Naive B cell (primary cell): ENCODE measurements around the gene FOXG1. TPM values are rescaled to one million over a fixed set of nuclear protein-coding genes. Genes with fewer than 3 reads are reported as not detected.

Experiments used
- ATAC-seq, 2 donors: fragments of 150-1000 bp; cut with Tn5 transposase; 2 replicates each; pipeline ENCODE4 v1.10.0; 2021; ENCODE audit warnings: low read depth in 2 of 2, mild to moderate bottlenecking in 2 of 2, moderate library complexity in 2 of 2
- DNase-seq: peaks from one replicate; pipeline ENCODE4 v3.0.0; 2022
- H3K27ac Mint-ChIP-seq, 6 donors: one replicate each; pipeline ENCODE4 v1.8.0; 2020 to 2022; ENCODE audit warnings: mild to moderate bottlenecking in 6 of 6, mixed read lengths in 6 of 6, moderate library complexity in 5 of 6, inconsistent platforms in 2 of 6
- H3K27me3 Mint-ChIP-seq, 3 donors: one replicate each; pipeline ENCODE4 v1.8.0; 2021 to 2022; ENCODE audit warnings: mixed read lengths in 3 of 3, mild to moderate bottlenecking in 1 of 3
- H3K36me3 Mint-ChIP-seq, 2 donors: one replicate each; pipeline ENCODE4 v1.8.0; 2020 to 2022; ENCODE audit warnings: mixed read lengths in 2 of 2, inconsistent platforms in 1 of 2, mild to moderate bottlenecking in 1 of 2
- H3K4me1 Mint-ChIP-seq, 3 donors: one replicate each; pipeline ENCODE4 v1.8.0; 2020 to 2022; ENCODE audit warnings: mixed read lengths in 3 of 3, inconsistent platforms in 1 of 3, mild to moderate bottlenecking in 1 of 3, moderate library complexity in 1 of 3
- H3K4me3 Mint-ChIP-seq, 8 donors: one replicate each; pipeline ENCODE4 v1.8.0; 2020 to 2022; ENCODE audit warnings: mild to moderate bottlenecking in 8 of 8, mixed read lengths in 8 of 8, moderate library complexity in 8 of 8, inconsistent platforms in 2 of 8
- H3K9me3 Mint-ChIP-seq, 7 donors: one replicate each; pipeline ENCODE4 v1.8.0; 2020 to 2022; ENCODE audit warnings: mixed read lengths in 7 of 7, mild to moderate bottlenecking in 5 of 7, inconsistent platforms in 2 of 7, moderate library complexity in 1 of 7
- polyA plus RNA-seq, 6 donors: library from polyadenylated mRNA; unstranded; fragments of 300-500 nt; fragmentation: Illumina TruSeq; gene quantifications; one replicate each; pipeline ENCODE4 v1.2.3, GENCODE V29; 2021; ENCODE audit warnings: low read depth in 6 of 6

The FOXG1 gene
- polyA plus RNA-seq, 6 donors from 2014 or later: not detected

DNA sequence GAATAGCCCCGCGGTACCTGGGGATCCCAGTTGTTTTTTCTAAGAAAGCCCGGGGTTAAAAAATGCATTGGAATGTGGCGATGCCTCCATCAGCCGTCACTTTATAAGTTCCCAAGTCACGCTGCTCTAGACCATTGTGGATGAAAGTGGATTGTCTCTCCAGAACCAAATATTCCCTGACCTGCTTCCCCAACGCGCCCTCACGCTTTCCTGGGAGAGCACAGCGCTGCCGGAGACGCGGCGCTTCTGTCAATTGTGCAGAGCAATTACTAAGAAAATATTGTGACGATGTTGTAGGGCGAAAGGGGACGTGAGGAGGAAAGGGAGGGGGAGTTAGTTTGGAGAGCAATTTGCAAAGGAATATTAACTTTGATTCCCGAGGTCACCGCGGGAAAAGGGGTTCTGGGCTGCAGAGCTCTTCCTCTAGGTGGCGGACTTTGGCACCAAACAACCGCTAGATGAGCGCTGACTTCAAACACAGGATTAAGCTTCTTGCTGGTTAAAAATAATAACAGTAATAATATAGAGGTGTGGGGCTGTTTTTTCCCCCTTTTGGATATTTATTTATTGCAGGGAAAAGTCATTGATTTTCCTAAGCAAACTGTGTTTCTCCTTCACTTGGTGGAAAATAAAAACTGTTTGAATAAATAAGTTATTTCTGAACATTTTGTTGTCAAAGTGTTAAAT is 9.6 kb upstream of the FOXG1 start:
- peaks cover 0 to 17% (median 6%) of the 10 kb centered on the region in 7 donors for H3K9me3 Mint-ChIP-seq
- H3K4me3 Mint-ChIP-seq: no peak overlapping the region
- peaks cover 79 to 87% (median 81%) of the 10 kb centered on the region in 3 donors for H3K27me3 Mint-ChIP-seq

DNA sequence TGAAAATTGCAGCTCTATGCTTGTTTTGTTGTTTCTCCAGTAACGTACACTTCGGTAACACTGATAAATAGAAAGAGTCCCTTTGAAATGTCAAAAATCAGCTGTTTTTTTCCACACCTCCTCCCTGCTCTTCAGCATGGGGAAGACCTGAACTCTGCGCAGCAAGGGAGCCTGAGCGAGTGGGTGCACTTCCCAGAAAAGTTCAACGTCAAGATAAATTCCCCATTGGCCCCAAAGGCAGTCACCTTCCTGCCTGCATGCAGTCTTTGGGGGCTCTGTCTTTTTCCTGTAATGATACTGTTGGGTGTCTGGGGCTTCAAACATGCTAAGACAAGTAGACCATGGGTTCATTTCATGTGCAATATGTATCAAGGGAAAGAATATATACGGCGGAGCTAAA is 8.8 kb upstream of the FOXG1 start:
- Mint-ChIP-seq H3K9me3 (peaks cover 3 to 21% (median 6%) of the 10 kb centered on the region in 7 donors), H3K27ac (no peak overlapping the region), H3K4me1 (peaks cover 0 to 9% (median 7%) of the 10 kb centered on the region in 3 donors), H3K27me3 (peaks cover 79 to 91% (median 87%) of the 10 kb centered on the region in 3 donors), H3K4me3 (peak overlapping the region in 1 of 8 donors; percentile 22), H3K36me3 (peaks cover 0 to 14% of the 10 kb centered on the region in 2 donors)
- no peak for ATAC-seq
- no peak for DNase-seq

More for the DNA sequence above, 9.6 kb upstream of the FOXG1 start:
- H3K27ac Mint-ChIP-seq: peak overlapping the region in 1 of 6 donors; percentile 7
- ATAC-seq (no peak), DNase-seq (no peak)
- peaks cover 0 to 9% (median 7%) of the 10 kb centered on the region in 3 donors for H3K4me1 Mint-ChIP-seq
- peaks cover 0 to 13% of the 10 kb centered on the region in 2 donors for H3K36me3 Mint-ChIP-seq

DNA sequence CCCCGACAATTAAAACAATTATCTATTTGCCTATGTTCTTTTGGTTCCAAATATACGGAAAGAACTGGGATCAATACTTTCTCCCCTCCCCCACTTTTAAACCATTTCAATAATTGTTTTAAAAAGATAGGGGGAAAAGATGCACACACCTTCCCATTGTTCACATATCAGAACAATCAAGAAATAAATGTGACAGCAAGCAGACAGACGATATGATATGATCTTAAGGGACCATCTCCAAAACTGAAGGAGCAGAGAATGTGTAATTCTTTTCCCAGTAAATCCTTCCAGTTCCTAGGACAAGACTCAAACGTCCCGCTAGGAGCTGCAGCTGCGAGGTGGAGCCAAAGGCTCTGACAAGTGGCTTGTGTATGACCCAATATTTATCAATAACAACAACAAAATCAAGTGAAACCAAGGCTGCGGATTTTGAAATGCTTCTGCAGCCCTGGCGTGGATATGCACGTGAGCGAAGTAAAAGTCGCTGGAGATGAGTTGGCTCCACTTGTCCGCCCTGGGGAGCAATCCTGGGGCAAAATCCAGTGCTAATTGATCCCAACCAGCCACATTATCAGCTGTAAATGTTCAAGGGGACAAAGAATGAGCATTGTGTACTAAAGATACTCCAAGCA is 8.2 kb upstream of the FOXG1 start:
- no peak for ATAC-seq
- Mint-ChIP-seq H3K4me1 (peaks cover 0 to 9% (median 7%) of the 10 kb centered on the region in 3 donors), H3K27me3 (peaks cover 79 to 90% (median 83%) of the 10 kb centered on the region in 3 donors), H3K36me3 (peaks cover 0 to 14% of the 10 kb centered on the region in 2 donors), H3K27ac (peak overlapping the region in 2 of 6 donors; percentile 8 to 84), H3K4me3 (peak overlapping the region in 1 of 8 donors; percentile 19), H3K9me3 (peaks cover 3 to 21% (median 6%) of the 10 kb centered on the region in 7 donors)
- DNase-seq: no peak

DNA sequence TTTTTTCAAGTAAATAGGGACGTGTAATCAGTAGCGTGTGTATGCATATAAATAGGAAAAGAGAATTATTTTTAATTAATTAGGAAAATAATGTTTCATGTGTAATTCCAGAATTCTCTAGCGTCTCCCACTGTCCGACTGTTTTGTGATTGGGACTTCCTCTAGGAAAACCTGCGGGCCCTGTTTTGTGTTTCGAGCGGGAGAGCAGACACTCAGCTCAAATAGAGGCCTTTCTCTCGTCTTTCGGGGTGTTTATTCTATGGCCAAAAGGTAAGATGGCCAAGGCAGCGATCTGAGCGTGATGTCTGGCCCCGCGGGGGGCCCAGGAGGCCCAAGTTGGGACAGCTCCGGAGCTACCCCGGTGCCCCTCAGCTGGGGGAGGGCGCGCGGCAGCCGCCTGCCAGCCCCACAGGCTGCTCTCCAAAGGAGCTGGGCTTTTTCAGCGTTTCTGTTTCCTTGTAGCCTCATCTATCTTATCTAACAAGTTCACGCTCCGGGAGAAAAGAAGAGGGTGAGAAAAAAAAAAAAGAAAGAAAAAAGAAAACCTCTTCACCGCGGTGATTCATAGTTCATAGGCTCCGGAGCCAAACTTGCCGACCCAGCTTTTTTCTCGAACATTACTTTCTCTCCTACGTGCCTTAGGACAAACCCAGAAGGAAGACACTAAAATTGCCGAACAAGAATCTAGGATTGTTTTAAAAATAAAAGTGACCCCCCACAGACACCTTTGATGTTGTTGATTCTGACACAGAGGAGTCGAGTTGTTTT is 7.5 kb upstream of the FOXG1 start:
- Mint-ChIP-seq H3K36me3 (peaks cover 0 to 14% of the 10 kb centered on the region in 2 donors), H3K27me3 (peaks cover 85 to 96% (median 90%) of the 10 kb centered on the region in 3 donors), H3K9me3 (peaks cover 3 to 21% (median 6%) of the 10 kb centered on the region in 7 donors), H3K4me1 (peaks cover 0 to 9% (median 7%) of the 10 kb centered on the region in 3 donors), H3K4me3 (peak overlapping the region in 1 of 8 donors; percentile 19), H3K27ac (peak overlapping the region in 2 of 6 donors; percentile 66 to 84)
- no peak for ATAC-seq
- no peak for DNase-seq

DNA sequence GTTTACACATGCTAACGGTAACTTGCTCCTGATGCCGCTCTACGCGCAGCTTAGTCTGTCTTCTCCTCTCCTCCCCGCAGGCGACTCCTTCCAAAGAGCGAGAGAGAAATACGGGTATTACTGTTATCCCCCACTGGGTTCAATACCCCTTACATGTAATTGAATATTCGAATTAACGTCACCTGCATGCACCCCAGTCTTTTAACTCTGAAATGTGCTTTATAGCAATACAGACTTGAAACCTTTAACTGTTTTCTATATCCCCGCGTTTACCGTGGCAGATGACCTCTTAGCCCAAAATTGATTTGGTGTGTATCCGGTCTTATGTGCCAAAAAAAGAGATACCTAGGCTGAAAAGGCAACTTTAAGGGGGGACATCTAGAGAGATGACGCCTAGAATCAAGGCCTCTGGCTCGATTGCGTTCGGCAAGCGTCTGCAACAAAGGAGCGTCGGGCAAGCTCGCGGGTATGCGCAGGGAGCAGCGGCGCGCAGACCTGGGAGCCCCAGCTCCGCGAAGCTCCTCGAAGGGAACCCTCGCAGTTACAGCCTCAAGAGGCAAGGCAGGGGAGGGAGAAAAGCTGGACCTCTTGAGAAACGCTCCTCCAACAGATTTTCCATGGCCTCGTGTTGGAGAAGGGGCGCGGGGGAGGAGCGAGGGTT is 6.8 kb upstream of the FOXG1 start:
- Mint-ChIP-seq H3K9me3 (peaks cover 3 to 23% (median 6%) of the 10 kb centered on the region in 7 donors), H3K4me3 (peak overlapping the region in 2 of 8 donors; percentile 27 to 36), H3K36me3 (peaks cover 0 to 14% of the 10 kb centered on the region in 2 donors), H3K27me3 (peaks cover 87 to 98% (median 93%) of the 10 kb centered on the region in 3 donors), H3K27ac (peak overlapping the region in 1 of 6 donors; percentile 66), H3K4me1 (peaks cover 0 to 8% (median 7%) of the 10 kb centered on the region in 3 donors)
- ATAC-seq (no peak), DNase-seq (no peak)

DNA sequence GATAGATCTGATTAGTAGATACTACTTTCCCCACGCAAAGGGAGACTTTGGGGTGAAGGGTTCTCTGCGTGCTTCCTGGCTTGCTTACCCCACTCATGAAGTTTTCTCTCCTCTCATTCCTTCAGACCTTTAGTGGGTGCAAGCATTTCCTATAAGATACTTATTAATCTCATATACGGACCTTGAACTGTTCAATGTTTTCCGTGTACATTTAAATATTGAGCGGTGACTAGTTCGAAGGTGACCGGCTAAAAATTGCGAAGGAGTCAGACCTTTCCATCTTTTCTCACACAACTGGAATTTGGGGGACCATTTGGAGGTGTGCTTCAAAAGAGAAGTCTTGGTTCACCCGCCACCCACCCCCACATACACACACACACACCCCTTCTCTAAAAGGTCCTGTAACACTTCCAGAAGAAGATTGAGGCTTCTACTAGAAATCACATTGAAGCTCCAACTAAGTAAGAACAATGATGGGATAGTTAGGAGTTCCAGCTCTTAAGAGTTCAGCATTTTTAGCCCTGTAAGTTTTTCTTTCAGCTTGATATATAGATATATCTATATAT is 6.1 kb upstream of the FOXG1 start:
- H3K4me1 Mint-ChIP-seq: peaks cover 4 to 9% (median 8%) of the 10 kb centered on the region in 3 donors
- H3K27me3 Mint-ChIP-seq: peaks cover 87 to 98% (median 93%) of the 10 kb centered on the region in 3 donors
- no peak for DNase-seq
- H3K9me3 Mint-ChIP-seq: peaks cover 3 to 23% (median 12%) of the 10 kb centered on the region in 7 donors
- H3K27ac Mint-ChIP-seq: no peak overlapping the region
- ATAC-seq: no peak
- H3K4me3 Mint-ChIP-seq: peak overlapping the region in 1 of 8 donors; percentile 22
- peaks cover 0 to 14% of the 10 kb centered on the region in 2 donors for H3K36me3 Mint-ChIP-seq

DNA sequence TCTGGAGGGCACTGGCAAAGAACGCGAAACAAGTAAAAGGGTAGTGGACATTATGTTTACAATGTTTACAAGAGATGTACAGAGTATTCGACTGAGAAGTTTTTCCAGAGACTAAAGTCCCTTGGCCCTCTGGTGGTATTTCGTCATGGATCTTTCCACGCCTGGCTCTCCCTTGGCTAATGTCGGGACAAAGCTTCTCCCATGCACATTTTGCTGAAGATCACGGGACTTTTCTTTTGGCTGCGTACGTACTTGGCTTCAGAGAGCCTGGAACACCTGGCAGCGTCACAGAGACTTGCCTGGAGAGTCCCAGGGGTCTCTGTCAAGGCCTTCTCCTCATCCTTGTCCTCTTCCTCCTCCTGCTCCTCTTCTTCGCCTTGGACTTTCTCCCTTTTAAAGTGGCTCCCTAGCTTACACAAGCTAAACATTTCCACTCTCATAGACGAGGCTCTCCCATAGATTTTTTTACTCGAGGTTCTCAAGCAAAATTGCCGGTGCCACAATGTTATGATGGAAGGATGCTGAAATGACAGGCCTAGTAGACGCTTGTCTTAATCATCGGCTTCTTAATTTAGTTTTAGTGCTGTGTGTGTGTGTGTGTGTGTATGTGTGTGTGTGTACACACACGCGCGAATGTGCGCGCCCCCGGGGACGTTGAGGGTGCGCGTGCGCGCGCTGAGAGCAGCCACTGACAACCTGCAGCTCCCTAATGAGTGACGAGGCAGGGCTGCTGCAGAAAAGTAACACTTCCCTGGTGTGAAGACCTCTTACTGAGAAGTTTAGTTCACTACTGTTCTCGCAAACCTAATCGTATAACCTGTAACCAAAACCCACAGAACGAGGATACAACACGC is 4.9 kb upstream of the FOXG1 start:
- DNase-seq: no peak
- Mint-ChIP-seq H3K27ac (no peak overlapping the region), H3K27me3 (peaks cover 85 to 98% (median 90%) of the 10 kb centered on the region in 3 donors), H3K4me3 (no peak overlapping the region), H3K4me1 (peaks cover 10 to 12% (median 11%) of the 10 kb centered on the region in 3 donors), H3K36me3 (peaks cover 0 to 22% of the 10 kb centered on the region in 2 donors), H3K9me3 (peaks cover 3 to 23% (median 12%) of the 10 kb centered on the region in 7 donors)
- no peak for ATAC-seq

DNA sequence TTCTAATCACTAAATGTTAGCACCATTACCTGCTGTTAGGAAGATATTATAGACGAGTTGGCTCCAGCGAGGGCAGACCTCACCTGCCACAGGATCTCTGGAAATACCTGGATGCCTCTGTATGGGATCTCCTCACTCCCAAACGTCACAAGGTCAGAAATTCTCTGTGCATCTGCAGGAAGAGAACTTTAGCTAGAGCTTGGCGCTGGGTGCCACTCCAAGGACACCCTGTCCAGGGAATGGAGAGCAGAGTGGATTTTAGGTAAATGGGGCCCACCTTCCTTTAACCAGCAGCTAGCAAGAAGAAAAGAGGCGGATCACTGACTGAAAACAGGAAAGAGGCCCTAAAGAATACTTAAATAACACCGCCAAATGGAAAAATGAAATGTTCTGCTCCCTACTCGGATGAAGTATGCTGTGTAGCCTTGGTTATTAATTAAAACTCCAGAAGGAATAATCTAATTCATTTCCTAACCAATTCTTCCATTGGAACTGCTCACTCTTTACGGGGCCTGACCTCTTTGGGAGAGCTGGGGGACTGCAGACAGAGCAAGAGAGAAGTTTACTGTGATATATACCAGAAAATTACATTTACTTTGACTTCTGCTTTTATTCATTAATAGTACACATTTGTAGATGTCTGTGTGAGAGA is 4.2 kb upstream of the FOXG1 start:
- peaks cover 11 to 12% (median 12%) of the 10 kb centered on the region in 3 donors for H3K4me1 Mint-ChIP-seq
- peaks cover 79 to 91% (median 85%) of the 10 kb centered on the region in 3 donors for H3K27me3 Mint-ChIP-seq
- H3K36me3 Mint-ChIP-seq: peaks cover 0 to 22% of the 10 kb centered on the region in 2 donors
- H3K4me3 Mint-ChIP-seq: no peak overlapping the region
- H3K27ac Mint-ChIP-seq: no peak overlapping the region
- peaks cover 3 to 23% (median 12%) of the 10 kb centered on the region in 7 donors for H3K9me3 Mint-ChIP-seq
- DNase-seq (no peak), ATAC-seq (no peak)

DNA sequence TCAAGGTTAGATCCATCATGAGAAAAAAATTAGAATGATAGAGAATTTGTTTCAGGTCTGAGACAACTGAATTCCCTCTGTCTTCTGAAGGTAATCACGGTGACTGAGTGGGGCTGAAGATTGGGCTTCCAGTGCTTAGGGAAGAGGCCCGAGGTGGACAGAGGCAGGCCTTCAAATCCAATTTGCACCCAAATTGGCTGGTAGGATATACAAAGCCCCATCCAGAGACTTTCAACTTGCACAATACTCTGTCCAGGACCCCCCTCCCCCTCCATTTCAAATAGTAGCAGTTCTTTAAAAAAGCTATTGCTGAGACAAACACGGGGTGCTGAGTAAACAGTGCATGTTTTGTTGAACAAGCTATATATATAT is 3.6 kb upstream of the FOXG1 start:
- no peak for ATAC-seq

DNA sequence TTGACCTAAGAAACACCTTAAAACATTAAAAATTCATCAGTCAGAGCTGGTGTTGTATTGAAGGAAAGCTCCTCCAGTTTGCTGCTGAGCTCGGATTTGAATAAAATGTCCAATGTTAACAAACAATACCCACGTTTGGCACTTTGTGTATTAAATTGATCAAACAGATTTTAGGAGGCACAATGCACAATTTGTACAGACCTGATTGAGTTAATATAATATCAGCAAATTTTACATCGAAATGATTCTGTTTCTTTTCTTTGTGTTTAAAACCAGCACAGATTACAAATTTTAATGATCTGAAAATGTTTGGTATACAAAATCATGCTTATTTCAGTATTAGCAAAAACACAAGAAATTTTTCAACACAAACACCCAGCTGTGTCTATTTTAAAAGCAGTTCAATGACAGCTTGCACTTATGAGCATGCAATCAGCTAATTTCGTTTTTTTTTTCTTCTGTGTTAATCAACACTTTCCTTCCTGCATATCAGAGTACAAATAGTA is 2.8 kb upstream of the FOXG1 start:
- DNase-seq (no peak), ATAC-seq (no peak)
- H3K36me3 Mint-ChIP-seq: peaks cover 0 to 22% of the 10 kb centered on the region in 2 donors
- H3K27me3 Mint-ChIP-seq: peaks cover 78 to 88% (median 83%) of the 10 kb centered on the region in 3 donors
- H3K4me3 Mint-ChIP-seq: peak overlapping the region in 1 of 8 donors; percentile 20
- H3K4me1 Mint-ChIP-seq: peaks cover 16 to 20% (median 18%) of the 10 kb centered on the region in 3 donors
- no peak overlapping the region for H3K27ac Mint-ChIP-seq
- peaks cover 5 to 25% (median 12%) of the 10 kb centered on the region in 7 donors for H3K9me3 Mint-ChIP-seq

More for the DNA sequence above, 3.6 kb upstream of the FOXG1 start:
- Mint-ChIP-seq H3K9me3 (peaks cover 3 to 23% (median 12%) of the 10 kb centered on the region in 7 donors), H3K4me3 (no peak overlapping the region), H3K27me3 (peaks cover 79 to 88% (median 83%) of the 10 kb centered on the region in 3 donors), H3K36me3 (peaks cover 0 to 22% of the 10 kb centered on the region in 2 donors), H3K27ac (no peak overlapping the region), H3K4me1 (peaks cover 12 to 15% (median 12%) of the 10 kb centered on the region in 3 donors)
- DNase-seq: no peak
